K562 (cell line): ENCODE data around the gene UQCRHL. TPM values are rescaled to one million over a fixed set of nuclear protein-coding genes. Genes with fewer than 3 reads are reported as not detected.
A peak's percentile ranks its signal among the peaks of the same experiment; 100 is the strongest.

Experiments
- ATAC-seq: fragments of 200-7000 bp; cut with Tn5 transposase; 3 replicates; pipeline ENCODE4 v1.9.1; 2020; ENCODE audit warnings: moderate library complexity
- BruUV-seq: library from RNA; stranded (reverse); fragments of 400-500 nt; replicated peaks from 2 replicates; lab custom pipeline; 2021; lab: Mats Ljungman, UMichigan
- CTCF ChIA-PET: fragments of 300-600 bp; formaldehyde crosslinking; extraction: SDS; loops from one replicate; lab custom pipeline; 2021; ENCODE audit warnings: low intra/inter-chr PET ratio; lab: Yijun Ruan, JAX
- POLR2A ChIA-PET: fragments of 300-600, 350-650 bp; sonication (Branson Sonifier 250); formaldehyde crosslinking; extraction: SDS; loops from one replicate; lab custom pipeline; 2021; ENCODE audit warnings: antibody characterized with exemption, inconsistent platforms; lab: Yijun Ruan, JAX
- DNase-seq, 4 experiments: peaks; one replicate each; pipeline versions ENCODE4 v3.0.0 to v3.0.0-alpha.2; 2011 to 2018; ENCODE audit warnings: low spot score in 3 of 4, mixed read lengths in 3 of 4; ENCODE audit errors: extremely low read depth in 1 of 4
- FAIRE-seq: peaks from 2 replicates; lab custom pipeline; 2011; peaks lifted over from hg19 to GRCh38; lab: Jason Lieb, UNC
- H2AFZ ChIP-seq: 2 replicates; pipeline ENCODE4 v1.6.0; 2011; ENCODE audit warnings: low read depth, low read length, control low read depth, inconsistent platforms
- H3K27ac ChIP-seq: fragments of 200-600 bp; 3 replicates; pipeline ENCODE4 v1.8.0; 2011; ENCODE audit warnings: low read depth, mild to moderate bottlenecking, control low read depth, inconsistent platforms, low read length, moderate library complexity, mixed read lengths; ENCODE audit errors: extremely low read depth
- H3K27me3 ChIP-seq, 2 experiments: fragments of 300-600 bp in 1 of 2; 2 replicates in 1 of 2; 3 replicates in 1 of 2; pipeline versions ENCODE4 v1.6.0 to v1.8.0; 2011; ENCODE audit warnings: inconsistent platforms in 2 of 2, low read length in 2 of 2, mild to moderate bottlenecking in 1 of 2, mixed read lengths in 1 of 2, moderate library complexity in 1 of 2; ENCODE audit not compliant: control insufficient read depth in 2 of 2, insufficient read depth in 2 of 2
- H3K36me3 ChIP-seq: fragments of 300-600 bp; 3 replicates; pipeline ENCODE4 v1.8.0; 2011; ENCODE audit warnings: mild to moderate bottlenecking, low read length, inconsistent platforms; ENCODE audit not compliant: control insufficient read depth, insufficient read depth
- H3K4me1 ChIP-seq, 2 experiments: fragments of 200-600 bp in 1 of 2; replicated peaks in 1 of 2; 2 replicates in 1 of 2; 3 replicates in 1 of 2; pipeline versions ENCODE4 v1.5.1 to v1.8.0; 2011; ENCODE audit warnings: inconsistent platforms in 2 of 2, low read length in 2 of 2, mild to moderate bottlenecking in 1 of 2, mixed read lengths in 1 of 2, moderate library complexity in 1 of 2; ENCODE audit not compliant: control insufficient read depth in 2 of 2, insufficient read depth in 2 of 2
- H3K4me2 ChIP-seq: 2 replicates; pipeline ENCODE4 v1.6.1; 2011; ENCODE audit warnings: low read length, control low read depth, inconsistent platforms, mixed read lengths; ENCODE audit not compliant: insufficient read depth
- H3K4me3 ChIP-seq: fragments of 200-600 bp; sonication (generic), shearing (Covaris generic); 2 replicates; pipeline ENCODE4 v1.5.1; 2016; ENCODE audit warnings: control low read depth, inconsistent platforms
- H3K79me2 ChIP-seq: fragments of 200-600 bp; 3 replicates; pipeline ENCODE4 v1.8.0; 2011; ENCODE audit warnings: low read length, inconsistent platforms; ENCODE audit not compliant: control insufficient read depth, insufficient read depth
- H3K9ac ChIP-seq, 2 experiments: 2 replicates each; pipeline versions ENCODE4 v1.6.0 to v1.6.1; 2011; ENCODE audit warnings: low read depth in 2 of 2, low read length in 2 of 2, control low read depth in 1 of 2, inconsistent platforms in 1 of 2, mild to moderate bottlenecking in 1 of 2, mixed read lengths in 1 of 2; ENCODE audit not compliant: insufficient read depth in 1 of 2
- H3K9me1 ChIP-seq: one replicate; pipeline ENCODE4 v1.6.0; 2011; ENCODE audit warnings: inconsistent platforms, mild to moderate bottlenecking, low read length, moderate library complexity; ENCODE audit not compliant: control insufficient read depth, insufficient read depth
- H3K9me3 ChIP-seq: replicated peaks from 2 replicates; pipeline ENCODE4 v1.5.1; 2011; ENCODE audit warnings: low read depth, low read length, inconsistent platforms; ENCODE audit not compliant: control insufficient read depth, insufficient read depth
- H4K20me1 ChIP-seq: replicated peaks from 2 replicates; pipeline ENCODE4 v1.6.1; 2011; ENCODE audit warnings: low read length, inconsistent platforms, mixed read lengths; ENCODE audit not compliant: control insufficient read depth, insufficient read depth
- ARID1B ChIP-seq: fragments of 450-650 bp; IDR thresholded peaks from 2 replicates; pipeline ENCODE4 v1.6.1; 2016; ENCODE audit warnings: antibody characterized with exemption, mild to moderate bottlenecking, inconsistent platforms
- CC2D1A ChIP-seq: fragments of 450-650 bp; IDR thresholded peaks from 2 replicates; pipeline ENCODE4 v1.6.1; 2017; ENCODE audit warnings: mild to moderate bottlenecking
- CHCHD3 ChIP-seq: fragments of 250-450 bp; sonication (Bioruptor Pico); IDR thresholded peaks from 2 replicates; pipeline ENCODE4 v2.1.2; 2022; ENCODE audit warnings: mild to moderate bottlenecking
- CREB1 ChIP-seq, 2 experiments: sonication (generic) in 1 of 2; formaldehyde crosslinking in 1 of 2; IDR thresholded peaks; 2 replicates each; pipeline versions ENCODE4 v1.6.1 to v1.8.0; 2012 to 2022; ENCODE audit warnings: inconsistent platforms in 1 of 2, mild to moderate bottlenecking in 1 of 2, missing genetic modification reagents in 1 of 2, moderate library complexity in 1 of 2
- JUND ChIP-seq, 2 experiments: IDR thresholded peaks; 2 replicates in 1 of 2; 3 replicates in 1 of 2; pipeline ENCODE4 v1.6.1; 2011; ENCODE audit warnings: borderline replicate concordance in 2 of 2, low read depth in 2 of 2, low read length in 2 of 2, improper control_type of control experiment in 1 of 2, missing biosample characterization in 1 of 2, missing genetic modification characterization in 1 of 2, missing genetic modification reagents in 1 of 2
- SMAD3 ChIP-seq: fragments of 450-650 bp; formaldehyde crosslinking; conservative IDR thresholded peaks from 2 replicates; pipeline ENCODE4 v1.4.0; 2020; ENCODE audit warnings: mild to moderate bottlenecking
- TEAD4 ChIP-seq, 2 experiments: sonication (generic) in 1 of 2; formaldehyde crosslinking in 1 of 2; IDR thresholded peaks; 2 replicates each; pipeline versions ENCODE4 v1.6.1 to v1.8.0; 2012 to 2022; ENCODE audit warnings: borderline replicate concordance in 1 of 2, inconsistent platforms in 1 of 2, low read length in 1 of 2, mild to moderate bottlenecking in 1 of 2, missing genetic modification reagents in 1 of 2
- WHSC1 ChIP-seq: IDR thresholded peaks from one replicate; pipeline ENCODE4 v1.6.1; 2012; ENCODE audit warnings: low read length, control low read depth, inconsistent platforms
- ZNF217 ChIP-seq: sonication (generic); formaldehyde crosslinking; IDR thresholded peaks from 2 replicates; pipeline ENCODE4 v1.8.0; 2022; ENCODE audit warnings: mild to moderate bottlenecking, missing genetic modification reagents
- ZNF24 ChIP-seq: fragments of 450-650 bp; IDR thresholded peaks from 2 replicates; pipeline ENCODE4 v1.6.1; 2016
- WGBS: fragments of 100-300 bp; shearing (Covaris generic); methylation state at CpG from one replicate; pipeline ENCODE4 v1.1.6; 2016; ENCODE audit warnings: low coverage, mixed read lengths; ENCODE audit not compliant: insufficient coverage; ENCODE audit errors: missing lambda C conversion rate; 5-methylcytosine and 5-hydroxymethylcytosine counted together
- in situ Hi-C: fragments of 300-500 bp; cut with MboI; formaldehyde crosslinking; loops from 4 replicates; pipeline ENCODE4 v1.15.0; 2018; ENCODE audit warnings: inconsistent platforms, mixed read lengths
- intact Hi-C: fragments of 100-400 bp; cut with micrococcal nuclease; formaldehyde crosslinking; loops from 2 replicates; pipeline ENCODE4 v1.14.2; 2022
- polyA plus RNA-seq, 8 experiments: library from polyadenylated mRNA; depleted of rRNA in 4 of 8; stranded (reverse) in 5 of 8; unstranded in 3 of 8; fragments of >200 nt; fragmentation: Nextera tagmentation in 2 of 8; fragmentation: Illumina TruSeq in 1 of 8; extraction: Ambion mirVana in 2 of 8; extraction: Trizol in 1 of 8; gene quantifications; 2 replicates each; pipeline versions ENCODE4 v1.2.1 to v1.2.3, GENCODE V29; 2011 to 2014; ENCODE audit warnings: inconsistent platforms in 1 of 8, missing spikeins in 1 of 8
- total RNA-seq, 7 experiments: library from RNA; depleted of rRNA in 6 of 7; stranded (reverse); fragments of >200 nt in 6 of 7; fragmentation: Illumina TruSeq in 2 of 7; extraction: Trizol in 2 of 7; gene quantifications; 2 replicates each; pipeline versions ENCODE4 v1.2.1 to v1.2.3, GENCODE V29; 2011 to 2021; ENCODE audit warnings: low replicate concordance in 1 of 7
- TF ChIP-seq, protein P1 (sequence below): sonication (generic); formaldehyde crosslinking; IDR thresholded peaks from 2 replicates; pipeline ENCODE4 v1.8.0; 2023; ENCODE audit warnings: mild to moderate bottlenecking, missing genetic modification reagents
- TF ChIP-seq, protein P2 (sequence below), 2 experiments: fragments of 450-650 bp; IDR thresholded peaks; 2 replicates each; pipeline ENCODE4 v1.6.1; 2016
- TF ChIP-seq, protein P3 (sequence below): fragments of 450-650 bp; IDR thresholded peaks from 2 replicates; pipeline ENCODE4 v1.6.1; 2016; ENCODE audit warnings: borderline replicate concordance

Gene UQCRHL
- total and polyA plus RNA-seq, 9 of the 15 experiments (the other 6 are each of a cell fraction or from before 2014, with no cell fraction given) = 5.1 to 41.3 (median 21.8) TPM

GRCh38 chr1:15833069-15833679 lies 25.7 kb upstream of the UQCRHL start:
- WGBS = under 1% methylated on average over 24 of the region's 24 CpGs
- no peak for TF ChIP-seq ZNF24
- TF ChIP-seq WHSC1 = no peak
- no peak; the same call in 1 of the 2 replicates for TF ChIP-seq CREB1 (IDR thresholded peaks at IDR 0.05)
- 0 out of 2 replicates have a peak, but pooled peaks have one; percentile 29 for TF ChIP-seq CREB1 (CRISPR knock-in tag; IDR thresholded peaks at IDR 0.05)
- TF ChIP-seq, protein P1, sequence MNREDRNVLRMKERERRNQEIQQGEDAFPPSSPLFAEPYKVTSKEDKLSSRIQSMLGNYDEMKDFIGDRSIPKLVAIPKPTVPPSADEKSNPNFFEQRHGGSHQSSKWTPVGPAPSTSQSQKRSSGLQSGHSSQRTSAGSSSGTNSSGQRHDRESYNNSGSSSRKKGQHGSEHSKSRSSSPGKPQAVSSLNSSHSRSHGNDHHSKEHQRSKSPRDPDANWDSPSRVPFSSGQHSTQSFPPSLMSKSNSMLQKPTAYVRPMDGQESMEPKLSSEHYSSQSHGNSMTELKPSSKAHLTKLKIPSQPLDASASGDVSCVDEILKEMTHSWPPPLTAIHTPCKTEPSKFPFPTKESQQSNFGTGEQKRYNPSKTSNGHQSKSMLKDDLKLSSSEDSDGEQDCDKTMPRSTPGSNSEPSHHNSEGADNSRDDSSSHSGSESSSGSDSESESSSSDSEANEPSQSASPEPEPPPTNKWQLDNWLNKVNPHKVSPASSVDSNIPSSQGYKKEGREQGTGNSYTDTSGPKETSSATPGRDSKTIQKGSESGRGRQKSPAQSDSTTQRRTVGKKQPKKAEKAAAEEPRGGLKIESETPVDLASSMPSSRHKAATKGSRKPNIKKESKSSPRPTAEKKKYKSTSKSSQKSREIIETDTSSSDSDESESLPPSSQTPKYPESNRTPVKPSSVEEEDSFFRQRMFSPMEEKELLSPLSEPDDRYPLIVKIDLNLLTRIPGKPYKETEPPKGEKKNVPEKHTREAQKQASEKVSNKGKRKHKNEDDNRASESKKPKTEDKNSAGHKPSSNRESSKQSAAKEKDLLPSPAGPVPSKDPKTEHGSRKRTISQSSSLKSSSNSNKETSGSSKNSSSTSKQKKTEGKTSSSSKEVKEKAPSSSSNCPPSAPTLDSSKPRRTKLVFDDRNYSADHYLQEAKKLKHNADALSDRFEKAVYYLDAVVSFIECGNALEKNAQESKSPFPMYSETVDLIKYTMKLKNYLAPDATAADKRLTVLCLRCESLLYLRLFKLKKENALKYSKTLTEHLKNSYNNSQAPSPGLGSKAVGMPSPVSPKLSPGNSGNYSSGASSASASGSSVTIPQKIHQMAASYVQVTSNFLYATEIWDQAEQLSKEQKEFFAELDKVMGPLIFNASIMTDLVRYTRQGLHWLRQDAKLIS = 0 out of 2 replicates have a peak, but pooled peaks have one; percentile 20
- no peak for TF ChIP-seq ZNF217 (CRISPR knock-in tag)
- TF ChIP-seq TEAD4 (IDR thresholded peaks at IDR 0.05; ENCODE audit: low read length) = 0 out of 2 replicates have a peak, but pooled peaks have one; percentile 8
- TF ChIP-seq TEAD4 (CRISPR knock-in tag; IDR thresholded peaks at IDR 0.05; ENCODE audit: borderline replicate concordance) = no peak
- TF ChIP-seq, protein P2, sequence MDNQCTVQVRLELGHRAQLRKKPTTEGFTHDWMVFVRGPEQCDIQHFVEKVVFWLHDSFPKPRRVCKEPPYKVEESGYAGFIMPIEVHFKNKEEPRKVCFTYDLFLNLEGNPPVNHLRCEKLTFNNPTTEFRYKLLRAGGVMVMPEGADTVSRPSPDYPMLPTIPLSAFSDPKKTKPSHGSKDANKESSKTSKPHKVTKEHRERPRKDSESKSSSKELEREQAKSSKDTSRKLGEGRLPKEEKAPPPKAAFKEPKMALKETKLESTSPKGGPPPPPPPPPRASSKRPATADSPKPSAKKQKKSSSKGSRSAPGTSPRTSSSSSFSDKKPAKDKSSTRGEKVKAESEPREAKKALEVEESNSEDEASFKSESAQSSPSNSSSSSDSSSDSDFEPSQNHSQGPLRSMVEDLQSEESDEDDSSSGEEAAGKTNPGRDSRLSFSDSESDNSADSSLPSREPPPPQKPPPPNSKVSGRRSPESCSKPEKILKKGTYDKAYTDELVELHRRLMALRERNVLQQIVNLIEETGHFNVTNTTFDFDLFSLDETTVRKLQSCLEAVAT (IDR thresholded peaks at IDR 0.05) = peak; percentile 69 to 88
- TF ChIP-seq ARID1B = peak; percentile 51
- TF ChIP-seq SMAD3 (CRISPR knock-in tag) = no peak
- TF ChIP-seq JUND (IDR thresholded peaks at IDR 0.05; ENCODE audit: borderline replicate concordance, low read depth, low read length) = peak; percentile 79
- TF ChIP-seq JUND (tag; IDR thresholded peaks at IDR 0.05; ENCODE audit: borderline replicate concordance, low read depth, low read length) = peak; percentile 76; the same call in 2 of the 3 replicates
- TF ChIP-seq, protein P3, sequence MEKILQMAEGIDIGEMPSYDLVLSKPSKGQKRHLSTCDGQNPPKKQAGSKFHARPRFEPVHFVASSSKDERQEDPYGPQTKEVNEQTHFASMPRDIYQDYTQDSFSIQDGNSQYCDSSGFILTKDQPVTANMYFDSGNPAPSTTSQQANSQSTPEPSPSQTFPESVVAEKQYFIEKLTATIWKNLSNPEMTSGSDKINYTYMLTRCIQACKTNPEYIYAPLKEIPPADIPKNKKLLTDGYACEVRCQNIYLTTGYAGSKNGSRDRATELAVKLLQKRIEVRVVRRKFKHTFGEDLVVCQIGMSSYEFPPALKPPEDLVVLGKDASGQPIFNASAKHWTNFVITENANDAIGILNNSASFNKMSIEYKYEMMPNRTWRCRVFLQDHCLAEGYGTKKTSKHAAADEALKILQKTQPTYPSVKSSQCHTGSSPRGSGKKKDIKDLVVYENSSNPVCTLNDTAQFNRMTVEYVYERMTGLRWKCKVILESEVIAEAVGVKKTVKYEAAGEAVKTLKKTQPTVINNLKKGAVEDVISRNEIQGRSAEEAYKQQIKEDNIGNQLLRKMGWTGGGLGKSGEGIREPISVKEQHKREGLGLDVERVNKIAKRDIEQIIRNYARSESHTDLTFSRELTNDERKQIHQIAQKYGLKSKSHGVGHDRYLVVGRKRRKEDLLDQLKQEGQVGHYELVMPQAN = peak; percentile 59
- TF ChIP-seq CHCHD3 (CRISPR knock-in tag) = no peak
- TF ChIP-seq CC2D1A = no peak

More at GRCh38 chr1:15833069-15833679, 25.7 kb upstream of the UQCRHL start:
- intact Hi-C loops = loop anchor here (5.0 to 10.0 kb wide), 2 partner anchors 54 to 308 kb away; partner anchors contain the start of genes CASP9 and DNAJC16
- peak; percentile 80 for FAIRE-seq
- H3K9ac ChIP-seq = peak overlapping the region; percentile 89 to 97
- peak overlapping the region; percentile 98 for H3K27ac ChIP-seq
- no peaks in the 10 kb centered on the region for H3K9me1 ChIP-seq
- in situ Hi-C loops = no loop called here
- ChIA-PET POLR2A (interaction anchor here (0.6 to 4.2 kb wide), 24 partner anchors 10 to 566 kb away, joined by 3 to 133 read pairs (median 4); partner anchors contain the start of genes SLC25A34, SPEN and UQCRHL), CTCF (no interaction called here)
- DNase-seq = peak in 2 of 4 experiments; percentile 30 to 86
- BruUV-seq = no TSS peak
- H2AFZ ChIP-seq = peak overlapping the region; percentile 70
- peak overlapping the region; percentile 65 for H3K4me3 ChIP-seq
- no peaks in the 10 kb centered on the region for H4K20me1 ChIP-seq
- no peaks in the 10 kb centered on the region for H3K36me3 ChIP-seq
- peaks cover 55% of the 10 kb centered on the region for H3K79me2 ChIP-seq
- H3K27me3 ChIP-seq = no peaks in the 10 kb centered on the region
- H3K4me1 ChIP-seq = peaks cover 15 to 54% of the 10 kb centered on the region in 2 experiments
- peak overlapping the region; percentile 97 for H3K4me2 ChIP-seq
- ATAC-seq = peak; percentile 32
- no peaks in the 10 kb centered on the region for H3K9me3 ChIP-seq
